Fibroblast of lung (primary cell): ENCODE data around the gene KLHL5. TPM values are rescaled to one million over a fixed set of nuclear protein-coding genes. Genes with fewer than 3 reads are reported as not detected.

Experiments used
- DNase-seq, 2 donors: peaks; one replicate each; pipeline versions ENCODE4 v3.0.0 to v3.0.0-alpha.2; 2010; ENCODE audit warnings: low read depth in 2 of 2
- H2AFZ ChIP-seq: 2 replicates; pipeline ENCODE4 v1.5.1; 2012; ENCODE audit warnings: low read length, control low read depth, inconsistent platforms
- H3K27ac ChIP-seq: 2 replicates; pipeline ENCODE4 v1.5.1; 2011; ENCODE audit warnings: low read length, control low read depth; ENCODE audit not compliant: insufficient read depth
- H3K27me3 ChIP-seq: 2 replicates; pipeline ENCODE4 v1.5.1; 2011; ENCODE audit warnings: mild to moderate bottlenecking, low read length; ENCODE audit not compliant: control insufficient read depth, insufficient read depth
- H3K36me3 ChIP-seq: 2 replicates; pipeline ENCODE4 v1.5.1; 2011; ENCODE audit warnings: low read length; ENCODE audit not compliant: control insufficient read depth, insufficient read depth
- H3K4me1 ChIP-seq: 2 replicates; pipeline ENCODE4 v1.5.1; 2011; ENCODE audit warnings: low read length; ENCODE audit not compliant: control insufficient read depth, insufficient read depth; ENCODE audit errors: extremely low read depth
- H3K4me2 ChIP-seq: 2 replicates; pipeline ENCODE4 v1.5.1; 2011; ENCODE audit warnings: low read length, control low read depth; ENCODE audit not compliant: insufficient read depth; ENCODE audit errors: extremely low read depth
- H3K4me3 ChIP-seq, 4 experiments: fragments of 200-600 bp in 1 of 4; sonication (generic) in 1 of 4; replicated peaks in 1 of 4; 2 replicates each; pipeline ENCODE4 v1.5.1; 2011 to 2016; ENCODE audit warnings: low read length in 4 of 4, low read depth in 3 of 4, mild to moderate bottlenecking in 3 of 4, control low read depth in 2 of 4, inconsistent platforms in 1 of 4, mixed read lengths in 1 of 4; ENCODE audit not compliant: insufficient read depth in 1 of 4; ENCODE audit errors: control extremely low read depth in 1 of 4
- H3K79me2 ChIP-seq: 2 replicates; pipeline ENCODE4 v1.5.1; 2012; ENCODE audit warnings: mild to moderate bottlenecking, low read length, inconsistent platforms; ENCODE audit not compliant: control insufficient read depth, insufficient read depth
- H3K9ac ChIP-seq: 2 replicates; pipeline ENCODE4 v1.5.1; 2011; ENCODE audit warnings: mild to moderate bottlenecking, low read length, control low read depth; ENCODE audit not compliant: insufficient read depth
- H3K9me3 ChIP-seq: 2 replicates; pipeline ENCODE4 v1.5.1; 2012; ENCODE audit warnings: low read depth, low read length; ENCODE audit not compliant: control insufficient read depth, insufficient read depth
- H4K20me1 ChIP-seq: 2 replicates; pipeline ENCODE4 v1.5.1; 2011; ENCODE audit warnings: low read length; ENCODE audit not compliant: control insufficient read depth, insufficient read depth; ENCODE audit errors: extremely low read depth
- EZH2 ChIP-seq: IDR thresholded peaks from 2 replicates; pipeline ENCODE4 v1.5.1; 2012; ENCODE audit warnings: low read length, control low read depth, mild to moderate bottlenecking; ENCODE audit errors: missing control alignments
- polyA plus RNA-seq, 2 donors: library from polyadenylated mRNA; depleted of rRNA in 1 of 2; stranded (reverse) in 1 of 2; unstranded in 1 of 2; fragments of >200 nt; gene quantifications; 2 replicates each; pipeline ENCODE4 v1.2.1, GENCODE V29; 2011 to 2012; ENCODE audit warnings: missing spikeins in 1 of 2
- total RNA-seq: library from RNA; depleted of rRNA; stranded (reverse); fragments of >200 nt; gene quantifications from 2 replicates; pipeline ENCODE4 v1.2.1, GENCODE V29; 2014
- TF ChIP-seq, protein P1 (sequence below), 2 donors: IDR thresholded peaks in 1 of 2; conservative IDR thresholded peaks in 1 of 2; 1 replicate in 1 of 2; 2 replicates in 1 of 2; pipeline ENCODE4 v1.5.1; 2011 to 2012; ENCODE audit warnings: low read length in 2 of 2, control low read depth in 1 of 2, inconsistent platforms in 1 of 2, low read depth in 1 of 2, mild to moderate bottlenecking in 1 of 2

The KLHL5 gene
- total and polyA plus RNA-seq, 2 donors (not counting 1 experiment from before 2014, with no cell fraction given): 88.3 to 120 TPM

DNA sequence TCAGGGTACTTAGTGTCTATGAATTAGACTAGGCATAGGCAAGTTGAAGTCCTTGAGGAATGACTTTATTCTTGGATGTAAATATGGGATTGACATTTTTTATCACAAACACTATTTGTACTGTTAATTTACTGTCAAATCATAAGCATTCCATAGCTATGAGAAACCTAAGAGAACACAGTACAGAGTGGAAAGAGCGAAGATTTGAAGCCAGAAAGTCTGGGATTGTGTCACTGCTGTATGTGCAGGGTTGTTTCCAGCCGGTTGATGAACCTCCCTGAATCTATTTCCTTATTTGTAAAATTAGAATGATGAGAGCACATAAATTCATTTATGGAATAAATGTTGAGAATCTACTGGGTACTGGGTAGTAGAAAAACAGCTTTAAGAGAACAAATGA is 14.4 kb upstream of the KLHL5 start:
- H3K36me3 ChIP-seq: no peaks in the 10 kb centered on the region
- H3K79me2 ChIP-seq: peaks cover 24% of the 10 kb centered on the region
- no peak overlapping the region for H3K4me2 ChIP-seq
- H3K4me3 ChIP-seq: no peak overlapping the region
- H3K27me3 ChIP-seq: no peaks in the 10 kb centered on the region
- no peaks in the 10 kb centered on the region for H4K20me1 ChIP-seq
- no peak for DNase-seq
- no peak overlapping the region for H3K9ac ChIP-seq
- H2AFZ ChIP-seq: no peak overlapping the region
- no peak overlapping the region for H3K27ac ChIP-seq
- H3K9me3 ChIP-seq: no peaks in the 10 kb centered on the region
- H3K4me1 ChIP-seq: peaks cover 2% of the 10 kb centered on the region
- TF ChIP-seq, protein P1, sequence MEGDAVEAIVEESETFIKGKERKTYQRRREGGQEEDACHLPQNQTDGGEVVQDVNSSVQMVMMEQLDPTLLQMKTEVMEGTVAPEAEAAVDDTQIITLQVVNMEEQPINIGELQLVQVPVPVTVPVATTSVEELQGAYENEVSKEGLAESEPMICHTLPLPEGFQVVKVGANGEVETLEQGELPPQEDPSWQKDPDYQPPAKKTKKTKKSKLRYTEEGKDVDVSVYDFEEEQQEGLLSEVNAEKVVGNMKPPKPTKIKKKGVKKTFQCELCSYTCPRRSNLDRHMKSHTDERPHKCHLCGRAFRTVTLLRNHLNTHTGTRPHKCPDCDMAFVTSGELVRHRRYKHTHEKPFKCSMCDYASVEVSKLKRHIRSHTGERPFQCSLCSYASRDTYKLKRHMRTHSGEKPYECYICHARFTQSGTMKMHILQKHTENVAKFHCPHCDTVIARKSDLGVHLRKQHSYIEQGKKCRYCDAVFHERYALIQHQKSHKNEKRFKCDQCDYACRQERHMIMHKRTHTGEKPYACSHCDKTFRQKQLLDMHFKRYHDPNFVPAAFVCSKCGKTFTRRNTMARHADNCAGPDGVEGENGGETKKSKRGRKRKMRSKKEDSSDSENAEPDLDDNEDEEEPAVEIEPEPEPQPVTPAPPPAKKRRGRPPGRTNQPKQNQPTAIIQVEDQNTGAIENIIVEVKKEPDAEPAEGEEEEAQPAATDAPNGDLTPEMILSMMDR (conservative IDR thresholded peaks at IDR 0.05 in 1 of 2, IDR thresholded peaks at IDR 0.05 in 1 of 2; ENCODE audit: low read depth in 1 of 2, low read length in 2 of 2): no peak
- no peak for TF ChIP-seq EZH2

- H3K4me1 ChIP-seq: peaks cover 2% of the 10 kb centered on the region
- H3K79me2 ChIP-seq: peaks cover 24% of the 10 kb centered on the region
- no peaks in the 10 kb centered on the region for H3K9me3 ChIP-seq
- no peak overlapping the region for H3K4me3 ChIP-seq
- H3K4me2 ChIP-seq: no peak overlapping the region
- no peak overlapping the region for H2AFZ ChIP-seq
- TF ChIP-seq, protein P1 (conservative IDR thresholded peaks at IDR 0.05 in 1 of 2, IDR thresholded peaks at IDR 0.05 in 1 of 2; ENCODE audit: low read depth in 1 of 2, low read length in 2 of 2): no peak
- no peak for TF ChIP-seq EZH2
- H3K27me3 ChIP-seq: no peaks in the 10 kb centered on the region
- no peak for DNase-seq
- H3K36me3 ChIP-seq: no peaks in the 10 kb centered on the region
- no peaks in the 10 kb centered on the region for H4K20me1 ChIP-seq
- H3K9ac ChIP-seq: no peak overlapping the region
- H3K27ac ChIP-seq: no peak overlapping the region
These were observed 13.7 kb upstream of the KLHL5 start for GRCh38 chr4:39048311-39048710.

DNA sequence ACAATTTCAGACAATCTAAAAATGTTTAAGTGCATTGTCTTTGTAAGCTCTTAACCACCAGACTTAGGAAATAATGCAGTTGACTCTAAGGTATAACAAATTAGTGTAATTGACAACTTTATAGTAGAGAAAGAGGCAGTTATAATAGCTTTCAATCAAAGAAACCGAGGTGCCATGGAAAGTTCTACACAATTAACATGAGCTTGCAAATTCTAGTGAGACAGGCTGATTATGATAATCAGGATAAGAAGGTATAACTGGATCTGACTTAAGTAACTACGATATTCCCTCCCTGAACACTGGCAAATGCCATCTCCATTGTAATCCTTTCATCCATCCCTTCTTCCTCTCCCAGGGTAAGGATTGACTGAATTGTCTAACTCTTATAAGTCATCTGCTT is 11.4 kb upstream of the KLHL5 start:
- Histone ChIP-seq H3K4me2 (no peak overlapping the region), H3K4me1 (no peaks in the 10 kb centered on the region), H3K27me3 (no peaks in the 10 kb centered on the region), H3K4me3 (no peak overlapping the region), H3K9me3 (no peaks in the 10 kb centered on the region), H3K36me3 (no peaks in the 10 kb centered on the region), H4K20me1 (no peaks in the 10 kb centered on the region), H3K79me2 (peaks cover 24% of the 10 kb centered on the region), H2AFZ (no peak overlapping the region), H3K9ac (no peak overlapping the region), H3K27ac (no peak overlapping the region)
- DNase-seq: no peak
- TF ChIP-seq, protein P1 (conservative IDR thresholded peaks at IDR 0.05 in 1 of 2, IDR thresholded peaks at IDR 0.05 in 1 of 2; ENCODE audit: low read depth in 1 of 2, low read length in 2 of 2): no peak
- TF ChIP-seq EZH2: no peak
